Pancreas (tissue), 10 donors: ENCODE data around the gene ROBO1. TPM values are rescaled to one million over a fixed set of nuclear protein-coding genes. Genes with fewer than 3 reads are reported as not detected.

Experiments
- ATAC-seq, 4 donors: fragments of 200-7000 bp; cut with Tn5 transposase; one replicate each; pipeline versions ENCODE4 v1.8.0 to v1.9.1; 2020; ENCODE audit warnings: mild to moderate bottlenecking in 4 of 4, moderate library complexity in 4 of 4
- DNase-seq, 6 donors: peaks; one replicate each; pipeline ENCODE4 v3.0.0-alpha.2; 2020
- FAIRE-seq: peaks from 2 replicates; lab custom pipeline; 2012; peaks lifted over from hg19 to GRCh38; lab: Jason Lieb, UNC
- H3K27ac ChIP-seq, 4 donors: fragments of 200-600 bp; sonication (generic); 1 replicate in 3 of 4; 2 replicates in 1 of 4; pipeline versions ENCODE4 v1.5.0 to v1.8.0; 2020
- H3K27me3 ChIP-seq, 4 donors: fragments of 200-600 bp; one replicate each; pipeline ENCODE4 v1.8.0; 2021
- H3K36me3 ChIP-seq, 3 donors: fragments of 200-600 bp; sonication (generic) in 1 of 3; one replicate each; pipeline versions ENCODE4 v1.5.0 to v1.8.0; 2020 to 2021
- H3K4me1 ChIP-seq, 3 donors: fragments of 200-600 bp; one replicate each; pipeline ENCODE4 v1.8.0; 2021
- H3K4me3 ChIP-seq, 4 donors: fragments of 200-600 bp; sonication (generic) in 2 of 4; one replicate each; pipeline versions ENCODE4 v1.5.0 to v1.8.0; 2020 to 2021
- H3K9me3 ChIP-seq, 4 donors: fragments of 200-600 bp; one replicate each; pipeline ENCODE4 v1.8.0; 2021
- CTCF ChIP-seq, 4 donors: fragments of 200-600 bp; sonication (generic) in 3 of 4; IDR thresholded peaks; one replicate each; pipeline versions ENCODE4 v1.5.0 to v1.8.0; 2021; ENCODE audit warnings: antibody characterized with exemption in 4 of 4
- WGBS, 2 donors: extraction: QIAGEN DNeasy Blood & Tissue Kit; methylation state at CpG; one replicate each; pipeline ENCODE4 v1.1.7; 2013; 5-methylcytosine and 5-hydroxymethylcytosine counted together
- intact Hi-C, 3 donors: fragments of 100-400 bp; cut with DNase I; formaldehyde crosslinking; loops; one replicate each; pipeline versions ENCODE4 v1.11.1 to v1.14.2; 2022
- polyA plus RNA-seq, 2 donors: library from polyadenylated mRNA; stranded (reverse); fragments of 200-250 nt; gene quantifications; one replicate each; pipeline ENCODE4 v1.2.3, GENCODE V29; 2013
- total RNA-seq, 6 donors: library from RNA; stranded (reverse); fragmentation: NEBNext Ultra II Directional in 4 of 6; extraction: Animal tissue kit (Norgen Biotek cat#: 25700) in 4 of 6; gene quantifications; one replicate each; pipeline versions ENCODE4 v1.2.1 to v1.2.4, GENCODE V29; 2021 to 2023
- donor health status: healthy with polysubstance abuse.
- donor health status: DM: no; HTN: no; CAD: no; lungs with moderate emphysema.
- donor health status: DM: no; HTN: no; CAD: no.
- donor health status: control.
- donor health status: control.
- donor health status: Bipolar disorder and iron deficiency.
- donor health status: DM: yes; HTN: yes; CAD: no.
- donor health status: DM: no; HTN: no; CAD: no.
- donor health status: DM: no; HTN: no; CAD: no.
- donor health status: DM: yes; HTN: yes; CAD: no.

ROBO1 gene
- total and polyA plus RNA-seq, 8 donors: 0.51 to 8.5 (median 2.8) TPM

- Histone ChIP-seq H3K27ac (no peak overlapping the region), H3K4me3 (no peak overlapping the region), H3K36me3 (no peaks in the 10 kb centered on the region), H3K27me3 (no peaks in the 10 kb centered on the region), H3K9me3 (no peaks in the 10 kb centered on the region), H3K4me1 (no peaks in the 10 kb centered on the region)
- 45 to 58% methylated on average over 1 of the region's 1 CpG for WGBS, 2 donors
- FAIRE-seq (no peak), ATAC-seq (no peak), DNase-seq (no peak)
- no peak for TF ChIP-seq CTCF (IDR thresholded peaks at IDR 0.05)
- intact Hi-C loops: no loop called here
Observed at GRCh38 chr3:79257791-79258190, 510.0 kb downstream of the ROBO1 start.

- DNase-seq (no peak), ATAC-seq (no peak), FAIRE-seq (no peak)
- Histone ChIP-seq H3K36me3 (no peaks in the 10 kb centered on the region), H3K27me3 (no peaks in the 10 kb centered on the region), H3K9me3 (no peaks in the 10 kb centered on the region), H3K27ac (no peak overlapping the region), H3K4me3 (no peak overlapping the region), H3K4me1 (no peaks in the 10 kb centered on the region)
- TF ChIP-seq CTCF (IDR thresholded peaks at IDR 0.05): no peak
- intact Hi-C loops: no loop called here
- WGBS, 2 donors: 62 to 65% methylated on average over 2 of the region's 2 CpGs
Observed at GRCh38 chr3:79255702-79256101, 512.1 kb downstream of the ROBO1 start.

GRCh38 chr3:79255292-79255691, 512.5 kb downstream of the ROBO1 start:
- ATAC-seq: no peak
- DNase-seq: no peak
- Histone ChIP-seq H3K4me1 (no peaks in the 10 kb centered on the region), H3K36me3 (no peaks in the 10 kb centered on the region), H3K9me3 (no peaks in the 10 kb centered on the region), H3K4me3 (no peak overlapping the region), H3K27me3 (no peaks in the 10 kb centered on the region), H3K27ac (no peak overlapping the region)
- intact Hi-C loops: no loop called here
- TF ChIP-seq CTCF (IDR thresholded peaks at IDR 0.05): no peak
- FAIRE-seq: no peak
- WGBS, 2 donors: 68 to 78% methylated on average over 5 of the region's 5 CpGs

- no peak overlapping the region for H3K27ac ChIP-seq
- ATAC-seq (no peak), FAIRE-seq (no peak), DNase-seq (no peak)
- no peaks in the 10 kb centered on the region for H3K36me3 ChIP-seq
- no peak overlapping the region for H3K4me3 ChIP-seq
- H3K27me3 ChIP-seq: no peaks in the 10 kb centered on the region
- WGBS, 2 donors: 65 to 72% methylated on average over 4 of the region's 4 CpGs
- H3K9me3 ChIP-seq: no peaks in the 10 kb centered on the region
- H3K4me1 ChIP-seq: no peaks in the 10 kb centered on the region
- intact Hi-C loops: no loop called here
- no peak for TF ChIP-seq CTCF (IDR thresholded peaks at IDR 0.05)
Observed at GRCh38 chr3:79253704-79254103, 514.1 kb downstream of the ROBO1 start.

- H3K9me3 ChIP-seq: no peaks in the 10 kb centered on the region
- no peak for FAIRE-seq
- TF ChIP-seq CTCF (IDR thresholded peaks at IDR 0.05): no peak
- H3K4me3 ChIP-seq: no peak overlapping the region
- H3K27me3 ChIP-seq: no peaks in the 10 kb centered on the region
- no peaks in the 10 kb centered on the region for H3K4me1 ChIP-seq
- ATAC-seq: no peak
- 58 to 59% methylated on average over 2 of the region's 2 CpGs for WGBS, 2 donors
- no peak for DNase-seq
- no peak overlapping the region for H3K27ac ChIP-seq
- intact Hi-C loops: no loop called here
- no peaks in the 10 kb centered on the region for H3K36me3 ChIP-seq
Observed at GRCh38 chr3:79253271-79253670, 514.5 kb downstream of the ROBO1 start.
